HepG2 (cell line): ENCODE results near the gene KL.

ENCODE experiments used
- EED ChIP-seq: sonication (generic); formaldehyde crosslinking; IDR thresholded peaks from 2 replicates; pipeline ENCODE4 v1.5.0; 2020; ENCODE audit warnings: mild to moderate bottlenecking, missing genetic modification reagents
- EP300 ChIP-seq, 3 experiments: sonication (generic) in 1 of 3; formaldehyde crosslinking in 1 of 3; IDR thresholded peaks; 2 replicates each; pipeline versions ENCODE4 v1.5.1 to v1.6.1; 2011 to 2020; ENCODE audit warnings: low read depth in 2 of 3, low read length in 2 of 3, borderline replicate concordance in 1 of 3, improper control_type of control experiment in 1 of 3, mild to moderate bottlenecking in 1 of 3, missing genetic modification reagents in 1 of 3, moderate library complexity in 1 of 3
- FOSL2 ChIP-seq: sonication (generic); formaldehyde crosslinking; IDR thresholded peaks from 2 replicates; pipeline ENCODE4 v1.4.0; 2020; ENCODE audit warnings: missing genetic modification reagents
- FOXJ3 ChIP-seq: sonication (generic); formaldehyde crosslinking; IDR thresholded peaks from 2 replicates; pipeline ENCODE4 v1.4.0; 2020; ENCODE audit warnings: missing genetic modification reagents, mild to moderate bottlenecking, borderline replicate concordance
- JUND ChIP-seq: sonication (generic); formaldehyde crosslinking; IDR thresholded peaks from 2 replicates; pipeline ENCODE4 v1.8.0; 2022; ENCODE audit warnings: mild to moderate bottlenecking, missing genetic modification reagents
- MAZ ChIP-seq, 2 experiments: sonication (generic) in 1 of 2; formaldehyde crosslinking in 1 of 2; IDR thresholded peaks; 2 replicates each; pipeline versions ENCODE4 v1.5.0 to v1.6.1; 2012 to 2020; ENCODE audit warnings: low read depth in 2 of 2, mild to moderate bottlenecking in 2 of 2, borderline replicate concordance in 1 of 2, improper control_type of control experiment in 1 of 2, low read length in 1 of 2, missing genetic modification reagents in 1 of 2, moderate library complexity in 1 of 2
- POLR2A ChIP-seq, 2 experiments: IDR thresholded peaks; 2 replicates each; pipeline ENCODE4 v1.6.1; 2011; ENCODE audit warnings: low read depth in 2 of 2, low read length in 2 of 2, mild to moderate bottlenecking in 1 of 2, moderate library complexity in 1 of 2; ENCODE audit not compliant: insufficient read depth in 1 of 2
- SIX4 ChIP-seq: sonication (generic); formaldehyde crosslinking; IDR thresholded peaks from 2 replicates; pipeline ENCODE4 v1.4.0; 2020; ENCODE audit warnings: missing genetic modification reagents
- ZBTB20 ChIP-seq: sonication (generic); formaldehyde crosslinking; IDR thresholded peaks from 2 replicates; pipeline ENCODE4 v1.8.1; 2023; ENCODE audit warnings: missing genetic modification reagents, low read depth, mild to moderate bottlenecking, borderline replicate concordance
- ZNF207 ChIP-seq: fragments of 450-650 bp; IDR thresholded peaks from 2 replicates; pipeline ENCODE4 v1.6.1; 2016; ENCODE audit warnings: antibody characterized with exemption, borderline replicate concordance
- ZNF274 ChIP-seq: sonication (generic); formaldehyde crosslinking; IDR thresholded peaks from 2 replicates; pipeline ENCODE4 v1.5.1; 2020; ENCODE audit warnings: mild to moderate bottlenecking, missing genetic modification reagents
- ZNF782 ChIP-seq: sonication (generic); formaldehyde crosslinking; IDR thresholded peaks from 2 replicates; pipeline ENCODE4 v1.4.0; 2020; ENCODE audit warnings: missing genetic modification reagents, mild to moderate bottlenecking, borderline replicate concordance
- TF ChIP-seq, protein P1 (sequence below): sonication (generic); formaldehyde crosslinking; IDR thresholded peaks from 2 replicates; pipeline ENCODE4 v1.5.0; 2020; ENCODE audit warnings: mild to moderate bottlenecking, missing genetic modification reagents, moderate library complexity
- TF ChIP-seq, protein P2 (sequence below): sonication (generic); formaldehyde crosslinking; conservative IDR thresholded peaks from 2 replicates; pipeline ENCODE4 v1.4.0; 2020; ENCODE audit warnings: missing genetic modification reagents

DNA sequence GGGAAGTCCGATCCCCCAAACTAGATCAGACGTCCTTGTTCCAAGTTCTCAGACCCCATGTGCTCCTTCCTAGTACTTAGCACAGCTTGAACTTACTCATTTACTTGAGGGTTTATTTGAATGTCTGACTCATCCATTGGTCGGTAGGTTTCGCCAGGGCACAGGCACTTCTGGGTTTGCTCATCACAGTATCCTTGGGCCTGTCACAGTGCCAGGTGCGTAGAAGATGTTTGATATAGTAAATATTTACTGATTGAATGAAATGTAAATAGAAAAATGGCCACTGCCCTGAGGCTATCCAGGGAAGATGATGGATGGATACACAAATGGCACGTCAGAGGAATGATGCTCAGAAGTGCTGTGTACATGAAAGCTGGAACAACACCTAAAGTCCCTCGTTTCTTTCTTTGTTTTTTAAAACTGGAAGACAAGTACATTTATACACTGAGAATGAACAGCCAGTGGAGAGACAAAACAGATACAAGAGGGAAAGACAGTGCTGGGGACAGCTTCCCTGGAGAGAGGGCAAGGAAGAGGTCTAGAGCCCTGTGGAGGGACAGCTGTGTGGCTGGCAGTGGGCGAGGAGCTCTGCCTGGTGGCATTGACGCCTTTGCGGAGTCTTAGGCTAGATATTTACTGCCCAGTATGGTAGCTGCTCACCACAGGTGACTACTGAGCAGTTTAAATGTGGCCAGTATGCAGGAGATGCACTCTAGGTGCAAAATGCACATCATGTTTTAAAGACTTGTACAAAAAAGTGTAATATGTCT, 31.2 kb upstream of the KL start:
- TF ChIP-seq FOSL2 (CRISPR knock-in tag) (no peak), ZNF782 (CRISPR knock-in tag) (no peak), FOXJ3 (CRISPR knock-in tag) (no peak), ZNF207 (no peak), ZBTB20 (CRISPR knock-in tag) (no peak), JUND (CRISPR knock-in tag) (no peak), SIX4 (CRISPR knock-in tag) (no peak), MAZ (IDR thresholded peaks at IDR 0.05; ENCODE audit: borderline replicate concordance, low read depth, low read length) (no peak), MAZ (CRISPR knock-in tag; IDR thresholded peaks at IDR 0.05; ENCODE audit: low read depth) (no peak), EED (no peak), ZNF274 (no peak), EP300 (IDR thresholded peaks at IDR 0.05; ENCODE audit: low read depth in 2 of 2, low read length in 2 of 2) (no peak), EP300 (CRISPR knock-in tag; IDR thresholded peaks at IDR 0.05; ENCODE audit: borderline replicate concordance) (no peak), POLR2A (IDR thresholded peaks at IDR 0.05; ENCODE audit: insufficient read depth in 1 of 2, low read depth in 2 of 2, low read length in 2 of 2) (no peak)
- TF ChIP-seq, protein P1, sequence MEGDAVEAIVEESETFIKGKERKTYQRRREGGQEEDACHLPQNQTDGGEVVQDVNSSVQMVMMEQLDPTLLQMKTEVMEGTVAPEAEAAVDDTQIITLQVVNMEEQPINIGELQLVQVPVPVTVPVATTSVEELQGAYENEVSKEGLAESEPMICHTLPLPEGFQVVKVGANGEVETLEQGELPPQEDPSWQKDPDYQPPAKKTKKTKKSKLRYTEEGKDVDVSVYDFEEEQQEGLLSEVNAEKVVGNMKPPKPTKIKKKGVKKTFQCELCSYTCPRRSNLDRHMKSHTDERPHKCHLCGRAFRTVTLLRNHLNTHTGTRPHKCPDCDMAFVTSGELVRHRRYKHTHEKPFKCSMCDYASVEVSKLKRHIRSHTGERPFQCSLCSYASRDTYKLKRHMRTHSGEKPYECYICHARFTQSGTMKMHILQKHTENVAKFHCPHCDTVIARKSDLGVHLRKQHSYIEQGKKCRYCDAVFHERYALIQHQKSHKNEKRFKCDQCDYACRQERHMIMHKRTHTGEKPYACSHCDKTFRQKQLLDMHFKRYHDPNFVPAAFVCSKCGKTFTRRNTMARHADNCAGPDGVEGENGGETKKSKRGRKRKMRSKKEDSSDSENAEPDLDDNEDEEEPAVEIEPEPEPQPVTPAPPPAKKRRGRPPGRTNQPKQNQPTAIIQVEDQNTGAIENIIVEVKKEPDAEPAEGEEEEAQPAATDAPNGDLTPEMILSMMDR = no peak
- TF ChIP-seq, protein P2, sequence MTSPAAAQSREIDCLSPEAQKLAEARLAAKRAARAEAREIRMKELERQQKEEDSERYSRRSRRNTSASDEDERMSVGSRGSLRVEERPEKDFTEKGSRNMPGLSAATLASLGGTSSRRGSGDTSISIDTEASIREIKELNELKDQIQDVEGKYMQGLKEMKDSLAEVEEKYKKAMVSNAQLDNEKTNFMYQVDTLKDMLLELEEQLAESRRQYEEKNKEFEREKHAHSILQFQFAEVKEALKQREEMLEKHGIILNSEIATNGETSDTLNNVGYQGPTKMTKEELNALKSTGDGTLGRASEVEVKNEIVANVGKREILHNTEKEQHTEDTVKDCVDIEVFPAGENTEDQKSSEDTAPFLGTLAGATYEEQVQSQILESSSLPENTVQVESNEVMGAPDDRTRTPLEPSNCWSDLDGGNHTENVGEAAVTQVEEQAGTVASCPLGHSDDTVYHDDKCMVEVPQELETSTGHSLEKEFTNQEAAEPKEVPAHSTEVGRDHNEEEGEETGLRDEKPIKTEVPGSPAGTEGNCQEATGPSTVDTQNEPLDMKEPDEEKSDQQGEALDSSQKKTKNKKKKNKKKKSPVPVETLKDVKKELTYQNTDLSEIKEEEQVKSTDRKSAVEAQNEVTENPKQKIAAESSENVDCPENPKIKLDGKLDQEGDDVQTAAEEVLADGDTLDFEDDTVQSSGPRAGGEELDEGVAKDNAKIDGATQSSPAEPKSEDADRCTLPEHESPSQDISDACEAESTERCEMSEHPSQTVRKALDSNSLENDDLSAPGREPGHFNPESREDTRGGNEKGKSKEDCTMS (CRISPR knock-in tag) = no peak
